ENCODE results near the gene GHITM.
"Not testable (repeated sequence)": the region's sequence is repeated elsewhere in the genome, so short reads cannot be mapped to it uniquely, and the experiment has no call there.

The GHITM gene

DNA sequence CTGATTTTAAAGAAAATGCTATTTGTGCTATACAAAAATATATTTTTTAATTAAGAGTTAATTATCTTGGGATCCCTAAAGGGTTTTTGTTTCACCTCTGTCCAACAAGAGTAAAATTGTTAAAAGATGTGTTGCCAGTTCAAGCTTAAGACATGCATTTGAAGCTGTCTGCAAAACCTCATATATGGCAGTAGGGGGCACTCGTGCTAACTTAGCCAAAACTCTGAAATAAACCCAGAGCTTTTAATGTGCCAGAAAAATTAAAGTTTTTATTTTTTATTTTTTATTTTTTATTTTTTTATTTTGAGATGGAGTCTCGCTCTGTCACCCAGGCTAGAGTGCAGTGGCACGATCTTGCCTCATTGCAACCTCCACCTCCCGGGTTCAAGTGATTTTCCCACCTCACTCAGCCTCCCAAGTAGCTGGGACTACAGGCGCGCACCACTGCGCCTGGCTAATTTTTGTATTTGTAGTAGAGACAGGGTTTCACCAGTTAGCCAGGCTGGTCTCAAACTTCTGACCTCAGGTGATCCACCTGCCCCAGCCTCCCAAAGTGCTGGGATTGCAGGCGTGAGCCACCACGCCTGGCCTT, 8.8 kb downstream of the GHITM start:
- DNase-seq (ENCODE audit: low read depth in 2 of 2): not testable (repeated sequence)

DNA sequence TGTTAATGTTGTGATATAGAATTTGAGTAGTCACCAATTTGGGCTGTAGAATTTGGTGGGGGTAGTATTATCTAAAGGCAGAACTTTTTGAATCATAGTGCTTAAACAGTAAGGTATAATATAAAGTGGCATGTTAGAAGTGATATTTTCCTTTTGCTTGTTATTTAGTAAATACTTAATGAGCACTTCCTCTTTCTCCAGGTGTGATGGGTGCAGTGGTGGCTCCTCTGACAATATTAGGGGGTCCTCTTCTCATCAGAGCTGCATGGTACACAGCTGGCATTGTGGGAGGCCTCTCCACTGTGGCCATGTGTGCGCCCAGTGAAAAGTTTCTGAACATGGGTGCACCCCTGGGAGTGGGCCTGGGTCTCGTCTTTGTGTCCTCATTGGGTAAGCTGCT, 10.5 kb downstream of the GHITM start:
- no peak for DNase-seq (ENCODE audit: low read depth in 2 of 2)

DNA sequence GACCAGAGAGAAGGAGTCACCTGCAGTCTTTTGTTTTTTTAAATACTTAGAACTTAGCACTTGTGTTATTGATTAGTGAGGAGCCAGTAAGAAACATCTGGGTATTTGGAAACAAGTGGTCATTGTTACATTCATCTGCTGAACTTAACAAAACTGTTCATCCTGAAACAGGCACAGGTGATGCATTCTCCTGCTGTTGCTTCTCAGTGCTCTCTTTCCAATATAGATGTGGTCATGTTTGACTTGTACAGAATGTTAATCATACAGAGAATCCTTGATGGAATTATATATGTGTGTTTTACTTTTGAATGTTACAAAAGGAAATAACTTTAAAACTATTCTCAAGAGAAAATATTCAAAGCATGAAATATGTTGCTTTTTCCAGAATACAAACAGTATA, 13.5 kb downstream of the GHITM start:
- no peak for DNase-seq (ENCODE audit: low read depth in 2 of 2)

DNA sequence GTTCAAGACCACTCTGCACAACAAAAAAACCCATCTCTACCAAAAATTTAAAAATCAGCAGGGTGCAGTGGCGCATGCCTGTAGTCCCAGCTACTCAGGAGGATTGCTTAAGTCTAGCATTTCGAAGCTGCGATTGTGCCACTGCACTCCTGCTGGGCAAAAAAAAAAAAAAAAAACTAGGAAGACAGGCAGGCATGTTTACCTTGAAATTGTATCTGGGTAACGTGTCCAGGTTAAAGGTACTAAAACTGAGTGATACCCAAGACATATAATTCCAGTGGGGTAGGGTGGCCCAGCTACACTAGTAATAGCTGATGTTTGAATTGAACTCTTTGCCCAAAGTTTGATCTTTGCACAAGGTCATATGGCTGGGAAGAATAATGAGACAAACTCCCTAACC, 16.2 kb downstream of the GHITM start:
- no peak for DNase-seq (ENCODE audit: low read depth in 2 of 2)

DNA sequence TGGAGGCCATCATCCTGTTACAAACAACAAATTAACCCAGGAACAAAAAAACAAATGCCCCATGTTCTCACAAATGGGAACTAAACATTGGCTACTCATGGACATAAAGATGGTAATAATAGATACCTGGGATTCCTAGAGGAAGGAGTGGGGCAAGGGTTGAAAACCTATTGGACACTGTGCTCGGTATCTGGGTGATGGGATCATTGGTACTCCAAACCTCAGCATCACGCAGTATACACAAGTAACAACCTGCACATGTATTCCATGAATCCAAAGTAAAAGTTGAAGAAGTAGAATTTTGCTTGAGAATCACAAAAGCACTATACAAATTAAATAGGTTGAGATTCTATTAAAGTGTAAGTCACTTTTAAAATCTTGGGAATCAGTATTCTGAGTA, 16.7 kb downstream of the GHITM start:
- no peak for DNase-seq (ENCODE audit: low read depth in 2 of 2)

DNA sequence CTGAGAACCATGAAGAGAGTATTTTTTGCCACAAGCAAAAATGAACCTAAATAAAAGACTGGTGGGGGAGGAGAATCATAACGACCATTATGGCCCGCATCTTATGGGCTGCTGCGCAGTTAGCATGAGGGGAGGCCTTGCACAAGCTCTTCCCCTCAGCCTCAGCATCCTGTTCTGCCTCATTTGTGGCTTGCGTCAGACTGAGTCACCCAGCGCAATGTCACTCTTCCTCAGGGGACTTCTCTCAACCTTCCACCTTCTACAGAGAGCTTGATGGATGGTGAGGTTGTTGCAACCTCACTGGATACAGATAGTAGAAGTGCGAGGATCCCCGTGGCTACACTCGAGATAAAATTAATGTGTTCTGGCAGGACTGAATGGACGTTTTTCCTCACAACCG, 17.5 kb downstream of the GHITM start:
- peak in 1 of 2 donors; percentile 19 for DNase-seq (ENCODE audit: low read depth in 2 of 2)

DNA sequence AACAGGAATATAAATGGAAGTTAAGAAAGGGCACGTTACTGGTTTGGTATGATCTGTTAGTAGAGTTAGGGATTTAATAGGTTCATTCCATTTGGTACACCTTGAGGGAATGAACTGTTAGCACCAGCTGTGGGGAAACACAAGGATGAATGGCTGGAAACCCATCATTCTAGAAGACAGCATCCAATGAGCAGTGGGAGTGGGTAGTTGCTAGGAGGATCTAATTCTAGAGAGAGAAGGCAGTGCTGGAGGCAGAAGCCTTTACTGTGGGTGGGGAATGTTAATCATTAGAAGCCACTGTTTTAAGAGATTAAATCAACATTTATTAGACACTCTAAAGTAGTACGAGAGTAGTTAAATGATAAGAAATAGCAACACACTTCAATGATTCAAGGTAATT, 18.8 kb downstream of the GHITM start:
- DNase-seq (ENCODE audit: low read depth in 2 of 2): no peak

DNA sequence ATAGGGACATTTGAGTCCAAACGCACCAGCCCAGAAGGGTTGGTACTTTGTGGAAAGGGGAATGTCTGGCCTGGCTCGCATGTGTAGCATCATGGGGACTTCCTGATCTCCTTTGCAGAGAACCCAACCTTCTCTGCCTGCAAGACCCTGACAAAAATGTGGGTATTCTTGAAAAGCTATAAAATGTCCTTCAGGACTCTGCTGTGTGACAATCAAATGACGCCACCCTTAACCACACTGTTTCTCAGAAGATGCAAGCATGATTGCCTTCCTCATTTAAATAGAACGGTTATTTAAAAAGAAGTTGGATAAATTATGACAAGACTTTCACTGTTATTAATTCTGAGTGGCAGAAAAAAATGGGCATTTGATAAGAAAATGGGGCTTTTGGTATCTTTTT, 19.2 kb downstream of the GHITM start:
- no peak for DNase-seq (ENCODE audit: low read depth in 2 of 2)

DNA sequence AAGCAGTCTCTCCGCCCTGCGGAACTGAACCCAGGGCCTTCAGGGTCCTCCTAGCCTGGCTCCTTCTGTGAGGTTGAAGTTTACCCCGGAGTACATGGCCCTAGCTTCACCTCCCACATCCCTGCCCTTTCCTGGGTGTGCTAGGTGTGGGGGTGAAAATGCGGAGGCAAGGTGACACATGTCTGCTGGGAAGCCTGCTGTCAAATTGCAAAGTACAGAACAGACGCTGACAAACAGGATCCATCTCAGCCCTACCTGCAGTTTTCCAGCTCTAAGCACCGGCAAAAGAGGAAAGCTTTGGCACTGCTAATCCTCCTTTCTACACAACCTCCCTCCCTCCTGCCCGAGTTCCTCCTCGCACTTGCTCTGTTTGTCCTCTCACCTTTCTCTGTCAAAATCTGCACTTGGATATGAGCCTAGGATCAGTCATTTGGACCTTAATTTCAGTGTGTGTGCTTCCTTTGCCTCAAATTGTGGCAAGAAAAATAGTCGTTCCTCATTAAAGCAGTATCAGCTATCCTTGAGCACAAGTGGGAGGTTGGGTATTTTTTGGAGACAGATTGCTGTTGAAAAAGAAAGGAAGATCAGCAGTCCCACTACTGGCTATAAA, 19.9 kb downstream of the GHITM start:
- DNase-seq (ENCODE audit: low read depth in 2 of 2): no peak

DNA sequence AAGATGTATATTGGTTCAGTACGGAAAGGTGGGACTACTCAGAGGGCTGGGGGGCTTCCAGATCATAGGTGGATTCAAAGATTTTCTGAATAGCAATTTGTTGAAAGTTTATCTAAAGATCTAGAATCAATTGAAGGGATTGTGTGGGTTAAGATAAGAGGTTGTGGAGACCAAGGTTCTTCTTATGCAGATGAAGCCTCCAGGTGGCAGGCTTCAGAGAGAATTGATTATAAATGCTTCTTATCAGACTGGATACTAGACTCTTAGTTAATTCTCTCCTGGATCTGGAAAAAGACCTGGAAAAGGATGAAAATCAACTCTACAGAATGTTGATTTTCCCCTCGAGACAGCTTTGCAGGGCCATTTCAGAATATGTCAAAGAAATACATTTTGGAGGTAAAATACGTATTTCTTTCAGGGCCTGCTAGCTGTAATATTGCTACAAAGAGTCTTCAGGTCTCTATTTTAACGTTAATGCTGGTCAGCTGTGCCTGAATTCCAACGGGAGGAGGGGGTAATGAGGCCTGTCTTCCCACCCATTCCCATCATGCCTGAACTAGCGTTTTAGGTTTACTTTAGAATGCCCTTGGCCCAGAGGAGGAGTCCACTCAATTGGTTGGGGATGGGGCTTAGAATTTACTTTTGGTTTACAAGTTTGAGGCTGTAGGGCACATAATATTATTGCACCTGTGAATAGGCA, 21.5 kb downstream of the GHITM start:
- no peak for DNase-seq (ENCODE audit: low read depth in 2 of 2)

DNA sequence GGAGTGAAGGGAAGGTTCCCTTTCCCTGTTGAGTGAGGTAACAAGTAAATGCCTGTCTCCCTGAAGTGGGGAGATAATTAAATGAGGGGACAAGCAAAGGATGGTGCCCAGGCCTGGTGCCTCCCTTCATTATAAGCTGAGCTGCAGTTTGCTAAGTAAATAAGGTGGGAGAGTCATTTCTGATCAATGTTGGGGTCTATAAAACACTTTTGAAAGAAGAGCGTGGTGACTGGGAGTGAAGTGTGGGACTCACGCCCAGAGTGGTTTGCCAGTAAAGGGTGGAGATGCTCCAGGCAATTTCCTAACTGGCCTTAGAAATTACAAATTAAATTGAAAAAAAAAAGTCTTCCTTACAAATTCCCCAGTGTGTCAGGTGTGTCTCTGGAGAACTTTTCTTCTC, 24.7 kb downstream of the GHITM start:
- DNase-seq (ENCODE audit: low read depth in 2 of 2): no peak

DNA sequence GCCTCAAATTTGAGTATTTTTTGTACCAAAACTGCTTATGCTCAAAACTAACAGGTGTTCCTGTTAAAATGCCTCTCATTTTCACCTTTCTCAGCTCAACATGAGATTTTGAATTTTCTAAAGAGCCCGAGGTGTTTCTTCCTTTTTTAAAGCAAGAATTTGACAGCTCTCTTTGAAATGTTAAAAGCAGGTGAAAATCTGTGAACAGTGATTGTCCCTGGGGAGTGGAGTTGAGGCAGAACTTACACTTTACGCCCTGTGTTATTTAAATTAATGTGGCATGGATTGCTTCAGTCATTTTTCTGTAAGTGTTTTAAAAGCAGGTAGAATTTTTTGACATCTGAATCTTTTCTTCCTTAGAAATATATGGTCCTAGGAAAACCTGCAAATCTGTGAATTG, 25.1 kb downstream of the GHITM start:
- no peak for DNase-seq (ENCODE audit: low read depth in 2 of 2)

DNA sequence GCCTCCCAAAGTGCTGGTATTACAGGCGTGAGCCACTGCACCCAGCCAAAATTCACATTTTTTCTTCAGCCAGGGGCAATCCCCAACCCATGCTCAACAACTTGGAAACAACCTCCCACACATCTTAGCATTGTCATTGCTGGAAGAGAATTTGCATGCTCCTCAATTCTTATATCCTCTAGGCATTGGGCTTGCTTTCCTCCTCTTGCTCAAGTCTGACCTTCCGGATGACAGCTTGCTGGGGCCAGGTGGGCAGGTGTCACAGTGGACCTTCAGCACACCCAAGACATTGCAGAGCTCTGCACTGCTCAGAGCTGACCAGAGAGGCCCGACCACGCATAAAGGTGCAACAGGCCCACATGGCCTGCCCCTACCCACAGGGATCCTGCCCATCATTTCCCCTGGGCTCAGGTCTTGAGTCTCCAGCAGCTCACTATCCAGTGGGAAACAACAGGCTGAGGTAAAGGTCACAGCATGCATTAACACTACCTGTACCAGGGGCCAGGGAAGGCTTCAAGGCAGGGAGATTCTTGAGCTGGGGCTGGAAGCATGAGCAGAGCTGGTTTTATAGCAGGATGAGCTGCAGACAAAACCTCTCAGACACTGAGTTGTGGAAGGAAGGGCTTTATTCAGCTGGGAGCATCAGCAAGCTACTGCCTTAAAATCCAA, 27.4 kb downstream of the GHITM start:
- DNase-seq (ENCODE audit: low read depth in 2 of 2): no peak

DNA sequence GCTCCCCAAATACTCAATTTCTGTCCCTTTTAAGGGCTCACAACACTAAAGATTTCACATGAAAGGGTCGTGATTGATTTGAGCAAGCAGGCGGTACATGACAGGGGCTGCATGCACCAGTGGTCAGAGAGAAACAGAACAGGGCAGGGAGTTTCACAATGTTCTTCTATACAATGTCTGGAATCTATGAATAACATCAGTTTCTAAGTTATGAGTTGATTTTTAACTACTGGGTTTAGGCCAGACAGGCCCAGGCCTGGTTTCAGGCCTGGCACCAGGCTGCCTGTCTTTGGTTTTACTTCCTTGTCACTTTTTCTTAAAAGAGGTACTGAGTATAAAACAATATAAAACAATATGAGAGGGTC, 28.0 kb downstream of the GHITM start:
- not testable (repeated sequence) for DNase-seq (ENCODE audit: low read depth in 2 of 2)

DNA sequence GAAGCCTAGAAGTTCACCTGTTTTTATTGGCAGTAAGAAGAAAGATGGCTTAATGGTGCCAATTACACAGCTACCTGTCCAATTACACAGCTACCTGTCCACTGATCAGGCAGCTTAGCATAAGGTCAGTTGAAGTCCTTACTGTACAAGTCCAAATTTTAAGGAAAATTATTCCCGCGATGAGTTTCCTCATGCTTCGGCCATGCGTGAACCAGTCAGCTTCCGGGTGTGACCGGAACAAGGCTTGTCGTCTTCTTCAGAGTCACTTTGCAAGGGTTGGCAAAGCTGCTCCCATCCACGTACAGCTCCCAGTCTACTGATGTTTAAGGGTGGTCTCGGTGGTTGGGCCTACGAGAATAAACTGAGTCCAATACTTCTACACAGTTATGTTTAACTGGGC, 29.1 kb downstream of the GHITM start:
- not testable (repeated sequence) for DNase-seq (ENCODE audit: low read depth in 2 of 2)

DNA sequence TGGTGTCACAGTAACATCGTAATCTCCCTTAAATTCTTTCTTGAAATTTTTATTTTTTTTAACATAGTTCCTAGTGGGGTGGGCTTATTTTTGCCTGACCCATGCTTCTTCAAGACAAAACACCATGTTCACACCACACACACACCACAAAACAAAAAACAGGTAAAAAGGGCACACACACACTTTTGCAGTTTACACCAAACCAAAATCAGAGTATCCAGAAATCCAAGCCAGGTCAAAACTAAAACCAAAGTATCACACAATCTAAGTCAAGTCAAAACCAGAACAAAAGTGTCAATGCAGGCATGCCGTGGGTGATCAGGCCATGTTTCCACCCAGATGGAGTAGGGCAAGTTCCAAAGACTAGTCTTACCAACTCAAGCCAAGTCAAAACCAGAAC, 31.9 kb downstream of the GHITM start:
- not testable (repeated sequence) for DNase-seq (ENCODE audit: low read depth in 2 of 2)

DNA sequence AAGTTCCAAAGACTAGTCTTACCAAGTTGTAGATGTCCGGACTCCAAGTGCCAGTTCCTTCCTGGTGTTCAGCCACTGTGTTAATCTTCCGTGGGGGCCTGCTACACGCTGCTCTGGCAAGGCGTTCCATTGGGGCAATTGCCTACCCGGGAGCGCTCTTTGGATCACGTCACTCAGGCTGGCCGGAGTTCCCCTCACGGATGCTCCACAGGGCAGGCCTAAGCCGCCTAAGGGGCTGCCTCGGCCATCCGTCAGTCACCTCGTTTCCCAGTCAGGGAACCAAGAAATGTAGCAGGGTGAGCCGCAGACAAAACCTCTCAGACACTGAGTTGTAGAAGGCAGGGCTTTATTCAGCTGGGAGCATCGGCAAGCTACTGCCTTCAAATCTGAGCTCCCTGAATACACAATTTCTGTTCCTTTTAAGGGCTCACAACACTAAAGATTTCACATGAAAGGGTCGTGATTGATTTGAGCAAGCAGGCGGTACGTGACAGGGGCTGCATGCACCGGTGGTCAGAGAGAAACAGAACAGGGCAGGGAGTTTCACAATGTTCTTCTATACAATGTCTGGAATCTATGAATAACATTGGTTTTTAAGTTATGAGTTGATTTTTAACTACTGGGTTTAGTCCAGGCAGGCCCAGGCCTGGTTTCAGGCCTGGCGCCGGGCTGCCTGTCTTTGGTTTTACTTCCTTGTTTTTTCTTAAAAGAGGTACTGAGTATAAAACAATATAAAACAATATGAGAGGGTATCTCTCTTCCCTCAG, 32.6 kb downstream of the GHITM start:
- DNase-seq (ENCODE audit: low read depth in 2 of 2): not testable (repeated sequence)

DNA sequence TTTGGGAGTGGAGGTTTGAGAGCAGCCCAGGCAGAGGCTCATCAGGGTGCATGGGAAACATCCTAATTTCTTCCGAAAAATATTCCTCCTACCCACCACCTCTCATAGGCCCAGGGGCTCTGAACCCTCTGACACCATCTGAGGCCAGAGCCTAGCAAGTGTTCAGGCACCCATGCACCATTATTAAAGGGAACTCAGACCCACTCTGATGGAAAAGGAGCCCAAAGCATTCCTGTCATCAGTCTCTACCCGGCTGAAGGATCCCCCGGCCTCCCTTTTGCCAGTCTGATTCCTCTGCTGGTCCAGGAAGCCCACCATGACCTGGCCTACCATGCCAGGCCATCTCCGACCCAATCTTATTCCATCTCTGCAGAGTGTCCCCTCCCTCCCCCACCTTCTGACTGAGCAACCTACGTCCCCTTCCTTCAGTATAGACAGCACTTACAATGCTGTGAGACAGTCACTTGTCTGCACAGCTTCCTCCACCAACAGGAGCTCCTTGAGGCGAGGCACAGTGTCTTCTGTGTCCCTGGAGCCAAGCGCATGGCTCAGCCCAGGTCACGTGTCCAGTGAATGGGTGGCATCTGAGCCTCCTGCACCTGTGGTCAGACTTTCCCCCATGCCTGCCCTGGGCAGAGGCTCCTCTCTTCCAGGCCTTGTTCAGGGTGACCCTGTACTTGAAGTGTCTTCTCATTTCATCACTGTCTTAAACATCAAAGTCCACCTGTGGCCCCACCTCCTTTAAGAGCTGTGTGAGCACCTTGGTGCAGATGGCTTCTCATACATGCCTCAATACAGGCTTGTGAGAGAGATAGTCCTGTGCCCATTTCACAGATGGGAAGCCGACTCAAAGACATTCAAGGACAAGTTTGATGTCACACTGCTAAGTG, 33.4 kb downstream of the GHITM start:
- DNase-seq (ENCODE audit: low read depth in 2 of 2): no peak

DNA sequence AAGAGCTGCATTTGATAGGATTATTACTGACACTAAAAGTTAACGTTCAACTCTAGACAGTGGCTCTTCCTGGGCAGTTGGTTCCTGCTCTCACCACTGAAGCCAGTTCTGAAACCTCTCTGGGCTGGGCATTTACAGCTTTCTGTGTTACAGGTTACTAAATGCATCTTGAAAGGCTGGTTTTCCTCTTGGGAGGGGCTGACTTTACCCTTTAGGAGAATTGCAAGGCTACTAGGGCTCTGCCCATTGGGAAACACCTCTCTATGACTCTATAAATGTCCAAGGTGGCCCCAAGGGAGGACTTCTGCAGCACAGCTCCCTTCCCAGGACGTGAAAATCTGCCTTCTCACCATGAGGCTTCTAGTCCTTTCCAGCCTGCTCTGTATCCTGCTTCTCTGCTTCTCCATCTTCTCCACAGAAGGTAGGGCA, 34.2 kb downstream of the GHITM start, which contains the start of gene GPR15LG:
TSS of gene GPR15LG (plus strand) at position 301 of the 429 bp plus-strand sequence. CDS start at position 352, 51 bp downstream.
- no peak for DNase-seq (ENCODE audit: low read depth in 2 of 2)

DNA sequence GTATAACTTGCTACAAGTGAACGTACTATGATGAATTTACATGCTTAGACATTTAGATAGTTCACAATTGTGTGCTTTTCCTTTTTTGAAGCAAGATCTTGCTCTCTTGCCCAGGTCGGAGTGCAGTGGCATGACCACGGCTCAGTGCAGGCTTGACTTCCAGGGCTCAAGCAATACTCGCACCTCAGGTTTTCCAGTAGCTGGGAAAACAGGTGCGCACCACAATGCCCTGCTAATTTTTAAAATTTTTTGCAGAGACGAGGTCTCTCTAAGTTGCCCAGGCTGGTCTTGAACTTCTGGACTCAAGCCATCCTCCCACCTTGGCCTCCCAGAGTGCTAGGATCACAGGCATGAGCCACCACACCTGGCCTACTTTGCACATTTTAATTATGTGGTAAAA, 36.1 kb downstream of the GHITM start:
- DNase-seq (ENCODE audit: low read depth in 2 of 2): no peak

DNA sequence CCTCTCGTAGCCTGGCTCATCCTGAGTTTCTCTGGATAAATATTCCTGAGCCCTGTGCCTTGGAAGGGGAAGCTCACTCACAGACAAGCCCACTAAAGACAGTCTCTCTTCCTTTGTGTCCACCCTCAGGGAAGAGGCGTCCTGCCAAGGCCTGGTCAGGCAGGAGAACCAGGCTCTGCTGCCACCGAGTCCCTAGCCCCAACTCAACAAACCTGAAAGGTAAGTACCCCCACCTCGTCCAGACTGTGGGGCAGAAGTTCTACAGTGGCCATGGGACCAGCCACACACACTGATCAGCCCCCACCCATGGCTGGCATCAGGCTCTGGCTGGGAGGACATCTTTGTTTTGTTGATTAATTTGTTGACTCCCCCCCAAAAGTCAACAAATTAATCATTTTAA, 37.0 kb downstream of the GHITM start:
- DNase-seq (ENCODE audit: low read depth in 2 of 2): no peak
